Amniotic stem cell (primary cell): ENCODE results near the gene CDK14.
"Not testable (repeated sequence)": the region's sequence is repeated elsewhere in the genome, so short reads cannot be mapped to it uniquely, and the experiment has no call there.

Source experiments
- DNase-seq: peaks from one replicate; lab custom pipeline; 2025; lab: John Stamatoyannopoulos, UW

CDK14 gene

GRCh38 chr7:90720984-90721760 lies 125.1 kb downstream of the CDK14 start:
- DNase-seq = no peak

GRCh38 chr7:90721869-90722431 lies 125.8 kb downstream of the CDK14 start:
- no peak for DNase-seq

- no peak for DNase-seq
Observed at GRCh38 chr7:90723233-90723632, 127.1 kb downstream of the CDK14 start.

- no peak for DNase-seq
Observed at GRCh38 chr7:90723866-90724265, 127.7 kb downstream of the CDK14 start.

GRCh38 chr7:90726120-90726519 lies 130.0 kb downstream of the CDK14 start:
- no peak for DNase-seq

GRCh38 chr7:90726623-90727022 lies 130.5 kb downstream of the CDK14 start:
- no peak for DNase-seq

- no peak for DNase-seq
Observed at GRCh38 chr7:90727412-90727811, 131.3 kb downstream of the CDK14 start.

GRCh38 chr7:90728568-90728967 lies 132.4 kb downstream of the CDK14 start:
- no peak for DNase-seq

GRCh38 chr7:90735611-90736280 lies 139.6 kb downstream of the CDK14 start:
- DNase-seq = not testable (repeated sequence)

GRCh38 chr7:90736316-90736715 lies 140.2 kb downstream of the CDK14 start:
- DNase-seq = no peak

- DNase-seq = no peak
Observed at GRCh38 chr7:90736968-90737939, 141.1 kb downstream of the CDK14 start.

- DNase-seq = no peak
Observed at GRCh38 chr7:90738249-90738648, 142.1 kb downstream of the CDK14 start.

GRCh38 chr7:90739716-90740115 lies 143.6 kb downstream of the CDK14 start:
- no peak for DNase-seq

GRCh38 chr7:90740386-90740785 lies 144.3 kb downstream of the CDK14 start:
- no peak for DNase-seq

- no peak for DNase-seq
Observed at GRCh38 chr7:90743626-90744025, 147.5 kb downstream of the CDK14 start.

- DNase-seq = no peak
Observed at GRCh38 chr7:90747516-90747915, 151.4 kb downstream of the CDK14 start.

GRCh38 chr7:90749262-90749661 lies 153.1 kb downstream of the CDK14 start:
- no peak for DNase-seq

GRCh38 chr7:90749774-90750173 lies 153.7 kb downstream of the CDK14 start:
- DNase-seq = no peak

- no peak for DNase-seq
Observed at GRCh38 chr7:90751595-90751994, 155.5 kb downstream of the CDK14 start.

- no peak for DNase-seq
Observed at GRCh38 chr7:90752051-90752450, 155.9 kb downstream of the CDK14 start.

GRCh38 chr7:90755041-90755440 lies 158.9 kb downstream of the CDK14 start:
- DNase-seq = no peak

- DNase-seq = no peak
Observed at GRCh38 chr7:90756366-90756765, 160.2 kb downstream of the CDK14 start.
